Caco-2 (cell line): Measurements from ENCODE around the gene SLC16A7. TPM values are rescaled to one million over a fixed set of nuclear protein-coding genes. Genes with fewer than 3 reads are reported as not detected.

Experiments used
- BruUV-seq: library from RNA; stranded (reverse); fragments of 400-500 nt; replicated peaks from 2 replicates; lab custom pipeline; 2021; lab: Mats Ljungman, UMichigan
- CTCF ChIA-PET: fragments of 300-600 bp; sonication (Branson Sonifier 250); formaldehyde crosslinking; loops from one replicate; lab custom pipeline; 2022; ENCODE audit warnings: antibody characterized with exemption; lab: Charles Lee
- POLR2A ChIA-PET: fragments of 300-600 bp; sonication (Branson Sonifier 250); formaldehyde crosslinking; loops from one replicate; lab custom pipeline; 2022; ENCODE audit warnings: antibody characterized with exemption; lab: Charles Lee
- DNase-seq, 2 experiments: peaks; one replicate each; pipeline versions ENCODE4 v3.0.0 to v3.0.0-alpha.2; 2020 to 2022
- H3K27me3 ChIP-seq: replicated peaks from 2 replicates; pipeline ENCODE4 v1.6.0; 2011; ENCODE audit warnings: low read length; ENCODE audit not compliant: control insufficient read depth, insufficient read depth
- H3K36me3 ChIP-seq: 2 replicates; pipeline ENCODE4 v1.5.1; 2011; ENCODE audit warnings: low read length; ENCODE audit not compliant: control insufficient read depth, insufficient read depth
- H3K4me1 ChIP-seq: fragments of 250-450 bp; sonication (Bioruptor Pico); 2 replicates; pipeline ENCODE4 v1.5.1; 2020; ENCODE audit warnings: mild to moderate bottlenecking
- H3K4me3 ChIP-seq: 2 replicates; pipeline ENCODE4 v1.5.1; 2011; ENCODE audit warnings: low read depth, mild to moderate bottlenecking, control low read depth, low read length
- H3K9me3 ChIP-seq: fragments of 250-450 bp; sonication (Bioruptor Pico); 2 replicates; pipeline ENCODE4 v1.5.1; 2020; ENCODE audit warnings: mild to moderate bottlenecking, moderate library complexity
- H3K27ac Mint-ChIP-seq: one replicate; pipeline ENCODE4 v1.8.0; 2022; ENCODE audit warnings: mixed read lengths; ENCODE audit not compliant: unreplicated experiment
- H3K27me3 Mint-ChIP-seq: one replicate; pipeline ENCODE4 v1.8.0; 2022; ENCODE audit warnings: mixed read lengths; ENCODE audit not compliant: insufficient read depth, unreplicated experiment
- H3K36me3 Mint-ChIP-seq: one replicate; pipeline ENCODE4 v1.8.0; 2022; ENCODE audit warnings: mild to moderate bottlenecking, mixed read lengths; ENCODE audit not compliant: insufficient read depth, unreplicated experiment
- H3K4me1 Mint-ChIP-seq: one replicate; pipeline ENCODE4 v1.8.0; 2022; ENCODE audit warnings: low read depth, mixed read lengths; ENCODE audit not compliant: unreplicated experiment
- H3K4me3 Mint-ChIP-seq: one replicate; pipeline ENCODE4 v1.8.0; 2022; ENCODE audit warnings: mild to moderate bottlenecking, moderate library complexity, mixed read lengths; ENCODE audit not compliant: unreplicated experiment
- H3K9me3 Mint-ChIP-seq: one replicate; pipeline ENCODE4 v1.8.0; 2022; ENCODE audit warnings: mixed read lengths; ENCODE audit not compliant: unreplicated experiment
- intact Hi-C: fragments of 100-400 bp; cut with micrococcal nuclease; formaldehyde crosslinking; loops from one replicate; pipeline ENCODE4 v1.10.0; 2022; ENCODE audit not compliant: unreplicated experiment
- total RNA-seq: library from RNA; stranded (reverse); gene quantifications from 2 replicates; pipeline ENCODE4 v1.2.3, GENCODE V29; 2022
- TF ChIP-seq, protein P1 (sequence below), 2 experiments: fragments of 200-600 bp in 1 of 2; IDR thresholded peaks; 1 replicate in 1 of 2; 2 replicates in 1 of 2; pipeline versions ENCODE4 v1.5.1 to v1.8.0; 2011 to 2022; ENCODE audit warnings: antibody characterized with exemption in 1 of 2, control low read depth in 1 of 2, inconsistent platforms in 1 of 2, low read depth in 1 of 2, low read length in 1 of 2, mild to moderate bottlenecking in 1 of 2, moderate library complexity in 1 of 2; ENCODE audit not compliant: insufficient read depth in 1 of 2, severe bottlenecking in 1 of 2, unreplicated experiment in 1 of 2

Gene SLC16A7
- total RNA-seq, 1 experiment from 2014 or later: 6.6 TPM

DNA sequence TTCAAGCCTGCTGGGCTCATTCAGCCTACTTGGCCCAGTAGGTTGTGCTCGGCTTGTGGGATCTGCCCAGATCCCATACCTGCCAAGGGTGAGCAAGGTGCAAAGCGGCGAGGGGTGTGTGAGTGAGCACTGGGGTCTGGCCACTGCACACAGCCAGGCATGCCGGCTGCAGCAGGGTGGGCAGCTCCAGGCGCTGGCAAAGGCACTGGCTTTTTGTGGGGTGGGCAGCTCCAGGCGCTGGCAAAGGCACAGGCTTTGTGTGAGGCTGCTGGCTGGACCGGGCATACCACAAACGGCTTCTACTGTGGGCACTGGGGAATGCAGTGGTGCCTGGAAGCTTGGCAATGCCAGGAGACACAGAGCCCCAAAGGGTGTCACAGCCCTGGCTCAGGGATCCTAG is 137.4 kb downstream of the SLC16A7 start:
- DNase-seq: no peak
- Histone ChIP-seq H3K4me3 (no peak overlapping the region), H3K9me3 (no peaks in the 10 kb centered on the region), H3K4me1 (peaks cover 3% of the 10 kb centered on the region; the same call in 1 of the 2 replicates), H3K36me3 (no peaks in the 10 kb centered on the region), H3K27me3 (no peaks in the 10 kb centered on the region)
- ChIA-PET POLR2A (no interaction called here), CTCF (no interaction called here)
- no TSS peak for BruUV-seq
- TF ChIP-seq, protein P1, sequence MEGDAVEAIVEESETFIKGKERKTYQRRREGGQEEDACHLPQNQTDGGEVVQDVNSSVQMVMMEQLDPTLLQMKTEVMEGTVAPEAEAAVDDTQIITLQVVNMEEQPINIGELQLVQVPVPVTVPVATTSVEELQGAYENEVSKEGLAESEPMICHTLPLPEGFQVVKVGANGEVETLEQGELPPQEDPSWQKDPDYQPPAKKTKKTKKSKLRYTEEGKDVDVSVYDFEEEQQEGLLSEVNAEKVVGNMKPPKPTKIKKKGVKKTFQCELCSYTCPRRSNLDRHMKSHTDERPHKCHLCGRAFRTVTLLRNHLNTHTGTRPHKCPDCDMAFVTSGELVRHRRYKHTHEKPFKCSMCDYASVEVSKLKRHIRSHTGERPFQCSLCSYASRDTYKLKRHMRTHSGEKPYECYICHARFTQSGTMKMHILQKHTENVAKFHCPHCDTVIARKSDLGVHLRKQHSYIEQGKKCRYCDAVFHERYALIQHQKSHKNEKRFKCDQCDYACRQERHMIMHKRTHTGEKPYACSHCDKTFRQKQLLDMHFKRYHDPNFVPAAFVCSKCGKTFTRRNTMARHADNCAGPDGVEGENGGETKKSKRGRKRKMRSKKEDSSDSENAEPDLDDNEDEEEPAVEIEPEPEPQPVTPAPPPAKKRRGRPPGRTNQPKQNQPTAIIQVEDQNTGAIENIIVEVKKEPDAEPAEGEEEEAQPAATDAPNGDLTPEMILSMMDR (IDR thresholded peaks at IDR 0.05; ENCODE audit: insufficient read depth in 1 of 2, low read depth in 1 of 2, low read length in 1 of 2, severe bottlenecking in 1 of 2, unreplicated experiment in 1 of 2): no peak
- H3K36me3 Mint-ChIP-seq: no peaks in the 10 kb centered on the region
- intact Hi-C loops: no loop called here
- no peak overlapping the region for H3K4me3 Mint-ChIP-seq
- peaks cover 7% of the 10 kb centered on the region for H3K4me1 Mint-ChIP-seq
- no peak overlapping the region for H3K27ac Mint-ChIP-seq
- H3K9me3 Mint-ChIP-seq: no peaks in the 10 kb centered on the region
- no peaks in the 10 kb centered on the region for H3K27me3 Mint-ChIP-seq

DNA sequence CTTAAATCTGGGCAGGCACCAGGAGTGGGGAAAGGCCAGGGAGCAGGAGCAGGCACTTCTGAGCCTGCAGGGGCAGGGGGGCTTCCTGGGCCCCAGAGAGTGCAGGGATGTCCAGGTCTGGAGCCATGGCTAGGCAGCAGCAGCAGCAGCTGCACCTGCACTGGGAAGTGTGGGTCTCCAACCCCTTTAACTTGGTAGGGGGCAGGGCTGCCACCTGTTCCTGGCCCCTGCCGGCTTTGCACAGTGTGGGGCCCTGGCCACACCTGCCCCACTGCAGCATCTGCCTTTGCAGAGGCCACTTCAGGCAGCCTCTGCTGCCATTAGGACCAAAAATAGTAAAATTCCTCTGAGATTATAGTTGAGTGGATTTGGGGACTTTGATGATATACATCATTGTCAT is 138.5 kb downstream of the SLC16A7 start:
- Mint-ChIP-seq H3K4me1 (peaks cover 7% of the 10 kb centered on the region), H3K27me3 (no peaks in the 10 kb centered on the region), H3K36me3 (no peaks in the 10 kb centered on the region), H3K27ac (no peak overlapping the region), H3K9me3 (no peaks in the 10 kb centered on the region), H3K4me3 (no peak overlapping the region)
- Histone ChIP-seq H3K4me3 (no peak overlapping the region), H3K4me1 (peaks cover 3% of the 10 kb centered on the region; the same call in 1 of the 2 replicates), H3K36me3 (no peaks in the 10 kb centered on the region), H3K27me3 (no peaks in the 10 kb centered on the region), H3K9me3 (no peaks in the 10 kb centered on the region)
- ChIA-PET CTCF (no interaction called here), POLR2A (no interaction called here)
- no peak for DNase-seq
- no TSS peak for BruUV-seq
- TF ChIP-seq, protein P1 (IDR thresholded peaks at IDR 0.05; ENCODE audit: insufficient read depth in 1 of 2, low read depth in 1 of 2, low read length in 1 of 2, severe bottlenecking in 1 of 2, unreplicated experiment in 1 of 2): no peak
- intact Hi-C loops: no loop called here

DNA sequence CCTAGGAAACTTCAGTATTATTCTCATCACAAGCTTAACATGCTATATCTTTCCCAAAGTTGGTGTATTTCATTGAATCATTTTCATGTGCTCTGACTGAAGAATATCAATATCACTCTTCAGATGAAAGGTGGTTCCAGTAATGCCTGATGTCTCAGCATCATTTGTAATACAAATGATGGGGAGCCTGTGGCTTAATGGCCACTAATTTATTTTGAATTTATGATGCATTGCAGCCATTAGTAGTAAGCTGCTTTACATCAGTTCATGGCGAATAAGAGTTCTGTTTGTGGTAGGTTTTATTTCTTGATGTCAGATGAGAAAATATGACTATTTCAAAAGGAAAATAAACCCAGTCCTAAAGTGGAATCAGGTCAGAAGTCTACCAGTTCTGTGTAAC is 139.4 kb downstream of the SLC16A7 start:
- H3K27me3 ChIP-seq: no peaks in the 10 kb centered on the region
- CTCF ChIA-PET: no interaction called here
- peaks cover 3% of the 10 kb centered on the region; the same call in 1 of the 2 replicates for H3K4me1 ChIP-seq
- BruUV-seq: no TSS peak
- H3K36me3 Mint-ChIP-seq: no peaks in the 10 kb centered on the region
- H3K4me1 Mint-ChIP-seq: peaks cover 7% of the 10 kb centered on the region
- H3K4me3 ChIP-seq: no peak overlapping the region
- H3K27me3 Mint-ChIP-seq: no peaks in the 10 kb centered on the region
- no peaks in the 10 kb centered on the region for H3K9me3 ChIP-seq
- POLR2A ChIA-PET: no interaction called here
- H3K4me3 Mint-ChIP-seq: no peak overlapping the region
- TF ChIP-seq, protein P1 (IDR thresholded peaks at IDR 0.05; ENCODE audit: insufficient read depth in 1 of 2, low read depth in 1 of 2, low read length in 1 of 2, severe bottlenecking in 1 of 2, unreplicated experiment in 1 of 2): no peak
- DNase-seq: no peak
- intact Hi-C loops: loop anchor here (5.0 kb wide), 1 partner anchor 138 kb away; the partner anchor contains the start of gene SLC16A7
- no peaks in the 10 kb centered on the region for H3K9me3 Mint-ChIP-seq
- no peaks in the 10 kb centered on the region for H3K36me3 ChIP-seq
- no peak overlapping the region for H3K27ac Mint-ChIP-seq
